Astrocyte of the hippocampus (primary cell): ENCODE results near the gene DNAL4.

Experiments
- DNase-seq: peaks from one replicate; pipeline ENCODE4 v3.0.0; 2011; ENCODE audit warnings: low read depth, low spot score

The DNAL4 gene

GRCh38 chr22:38793721-38794466 is at the start of gene DNAL4:
Gene DNAL4 (minus strand): TSS chr22:38794143. CDS start chr22:38782731, 11,412 bp downstream.
- peak; percentile 98 for DNase-seq

- peak; percentile 91 for DNase-seq
These were observed 49.3 kb upstream of the DNAL4 start for GRCh38 chr22:38843201-38843656.

- DNase-seq = no peak
These were observed 48.7 kb upstream of the DNAL4 start for GRCh38 chr22:38842512-38843200.

GRCh38 chr22:38841635-38842034 is 47.7 kb upstream of the DNAL4 start:
- DNase-seq = no peak

- DNase-seq = no peak
These were observed 47.3 kb upstream of the DNAL4 start for GRCh38 chr22:38841211-38841610.

GRCh38 chr22:38840129-38840528 is 46.2 kb upstream of the DNAL4 start:
- DNase-seq = no peak

GRCh38 chr22:38839686-38840085 is 45.7 kb upstream of the DNAL4 start:
- DNase-seq = no peak

GRCh38 chr22:38837414-38837928 is 43.5 kb upstream of the DNAL4 start:
- no peak for DNase-seq

- DNase-seq = peak; percentile 85
These were observed 42.0 kb upstream of the DNAL4 start for GRCh38 chr22:38835888-38836301.

- no peak for DNase-seq
These were observed 41.0 kb upstream of the DNAL4 start for GRCh38 chr22:38834991-38835390.

GRCh38 chr22:38834215-38834953 is 40.4 kb upstream of the DNAL4 start:
- no peak for DNase-seq

GRCh38 chr22:38833061-38833460 is 39.1 kb upstream of the DNAL4 start:
- DNase-seq = no peak

GRCh38 chr22:38832005-38832978 is 38.3 kb upstream of the DNAL4 start:
- DNase-seq = no peak

GRCh38 chr22:38831166-38831945 is 37.4 kb upstream of the DNAL4 start:
- DNase-seq = peak; percentile 45

- DNase-seq = no peak
These were observed 36.8 kb upstream of the DNAL4 start for GRCh38 chr22:38830845-38831108.

GRCh38 chr22:38830026-38830844 is 36.3 kb upstream of the DNAL4 start:
- DNase-seq = no peak

- no peak for DNase-seq
These were observed 35.5 kb upstream of the DNAL4 start for GRCh38 chr22:38829485-38829884.

- DNase-seq = no peak
These were observed 34.8 kb upstream of the DNAL4 start for GRCh38 chr22:38828616-38829205.

GRCh38 chr22:38828191-38828590 is 34.2 kb upstream of the DNAL4 start:
- DNase-seq = no peak
